ENCODE data around the gene NSF.

Gene NSF

GRCh38 chr17:46796956-46797530 is 206.6 kb downstream of the NSF start:
- DNase-seq (ENCODE audit: low read depth in 2 of 3, low spot score in 1 of 3) = no peak

- no peak for DNase-seq (ENCODE audit: low read depth in 2 of 3, low spot score in 1 of 3)
These were observed 210.1 kb downstream of the NSF start for GRCh38 chr17:46800573-46800972.

GRCh38 chr17:46802800-46803199 is 212.3 kb downstream of the NSF start:
- DNase-seq (ENCODE audit: low read depth in 2 of 3, low spot score in 1 of 3) = no peak

- no peak for DNase-seq (ENCODE audit: low read depth in 2 of 3, low spot score in 1 of 3)
These were observed 213.1 kb downstream of the NSF start for GRCh38 chr17:46803544-46803943.

- no peak for DNase-seq (ENCODE audit: low read depth in 2 of 3, low spot score in 1 of 3)
These were observed 215.3 kb downstream of the NSF start for GRCh38 chr17:46805771-46806170.

Data from stimulated activated CD4-positive, alpha-beta T cell treated with anti-CD3 and anti-CD28 coated beads, Interleukin-12 subunit alpha, Interleukin-12 subunit beta, amount 100 ng/mL, for 48 hours (primary cell).